Measurements from ENCODE around the gene MRPL14. TPM values are rescaled to one million over a fixed set of nuclear protein-coding genes. Genes with fewer than 3 reads are reported as not detected.
A peak's percentile ranks its signal among the peaks of the same experiment; 100 is the strongest.

MRPL14 gene
- total and polyA plus RNA-seq, 3 donors from 2014 or later: 47.6 to 86.5 (median 53.5) TPM

DNA sequence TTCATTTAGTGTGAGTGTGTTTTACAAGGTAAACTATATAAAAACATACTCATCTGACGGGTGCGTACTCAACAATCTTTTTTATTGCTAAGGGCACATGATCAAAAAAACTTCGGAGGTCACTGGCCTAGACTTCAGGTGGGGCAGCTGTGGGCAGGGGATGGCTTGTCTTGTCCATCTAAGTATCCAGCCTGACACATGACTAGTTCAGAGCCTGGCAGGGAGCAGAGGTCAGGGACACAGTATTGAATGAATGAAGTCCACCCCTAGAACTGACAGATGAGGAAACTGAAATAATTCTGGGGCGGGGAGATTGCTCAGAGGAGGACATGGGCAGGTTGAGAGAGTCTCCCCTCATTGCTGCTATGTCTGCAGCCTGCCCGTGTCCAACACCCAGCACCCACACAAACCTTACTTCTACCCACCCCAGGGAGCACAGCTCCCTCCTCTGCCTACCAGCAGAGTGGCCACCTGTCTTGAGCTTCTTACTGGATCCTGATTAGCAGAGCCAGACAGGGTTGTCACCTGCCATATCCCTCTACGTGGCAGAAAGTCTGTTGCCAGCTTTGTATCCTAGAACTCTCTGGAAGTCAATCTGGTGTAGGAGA lies 48.9 kb downstream of the MRPL14 start:
- no peak overlapping the region for H3K4me3 ChIP-seq
- peaks cover 23% of the 10 kb centered on the region for H3K4me1 ChIP-seq
- H3K9me3 ChIP-seq: no peaks in the 10 kb centered on the region
- H3K36me3 ChIP-seq (ENCODE audit: low read depth, missing control alignments): no peaks in the 10 kb centered on the region
- H3K27ac ChIP-seq: no peak overlapping the region
- DNase-seq: no peak
- H3K27me3 ChIP-seq: no peaks in the 10 kb centered on the region
- intact Hi-C loops (cut with DNase I; ENCODE audit: low total_unique reads): loop anchor here (10.0 kb wide), 1 partner anchor 414 kb away; no protein-coding TSS in a partner anchor
- whole genome bisulfite sequencing, 2 donors: 97 to 98% methylated on average over 6 of the region's 6 CpGs
- no peak for TF ChIP-seq POLR2A (IDR thresholded peaks at IDR 0.05)
- TF ChIP-seq, protein P1, sequence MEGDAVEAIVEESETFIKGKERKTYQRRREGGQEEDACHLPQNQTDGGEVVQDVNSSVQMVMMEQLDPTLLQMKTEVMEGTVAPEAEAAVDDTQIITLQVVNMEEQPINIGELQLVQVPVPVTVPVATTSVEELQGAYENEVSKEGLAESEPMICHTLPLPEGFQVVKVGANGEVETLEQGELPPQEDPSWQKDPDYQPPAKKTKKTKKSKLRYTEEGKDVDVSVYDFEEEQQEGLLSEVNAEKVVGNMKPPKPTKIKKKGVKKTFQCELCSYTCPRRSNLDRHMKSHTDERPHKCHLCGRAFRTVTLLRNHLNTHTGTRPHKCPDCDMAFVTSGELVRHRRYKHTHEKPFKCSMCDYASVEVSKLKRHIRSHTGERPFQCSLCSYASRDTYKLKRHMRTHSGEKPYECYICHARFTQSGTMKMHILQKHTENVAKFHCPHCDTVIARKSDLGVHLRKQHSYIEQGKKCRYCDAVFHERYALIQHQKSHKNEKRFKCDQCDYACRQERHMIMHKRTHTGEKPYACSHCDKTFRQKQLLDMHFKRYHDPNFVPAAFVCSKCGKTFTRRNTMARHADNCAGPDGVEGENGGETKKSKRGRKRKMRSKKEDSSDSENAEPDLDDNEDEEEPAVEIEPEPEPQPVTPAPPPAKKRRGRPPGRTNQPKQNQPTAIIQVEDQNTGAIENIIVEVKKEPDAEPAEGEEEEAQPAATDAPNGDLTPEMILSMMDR (IDR thresholded peaks at IDR 0.05): no peak

DNA sequence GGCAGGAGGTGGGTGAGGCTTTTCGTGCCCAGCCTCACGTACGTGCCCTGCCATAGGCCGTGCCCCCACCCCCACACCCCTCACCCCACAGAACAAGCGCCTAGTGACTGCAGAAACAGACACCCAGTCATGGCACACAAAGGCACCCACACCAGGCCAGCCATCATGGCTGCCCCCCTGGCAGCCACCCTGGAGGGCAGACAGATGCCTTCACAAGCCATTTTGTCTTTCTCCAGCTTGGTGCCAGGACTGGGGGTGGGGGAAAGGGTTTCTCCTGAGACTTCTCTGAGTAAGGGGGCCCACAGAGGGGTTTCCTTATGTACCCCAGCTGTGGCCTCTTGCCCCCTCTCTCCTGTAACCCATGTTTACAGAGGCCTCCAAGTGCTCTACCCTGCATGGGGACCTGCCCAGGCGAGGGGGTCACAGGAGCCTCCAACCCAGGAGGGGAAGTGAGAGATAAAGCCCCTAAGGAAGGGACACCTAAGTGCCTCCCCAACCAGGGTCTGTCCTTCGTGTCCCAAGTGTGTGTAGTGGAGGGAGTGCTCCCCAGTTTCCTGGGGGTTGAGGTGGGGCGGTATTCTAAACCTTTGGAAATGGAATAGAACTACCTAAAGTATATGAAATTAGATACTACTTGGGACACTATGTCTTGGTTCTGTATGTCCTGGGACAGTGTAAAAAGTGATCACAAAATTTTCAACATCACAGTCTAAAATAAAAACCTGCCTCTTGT lies 49.9 kb downstream of the MRPL14 start:
- H3K4me3 ChIP-seq: no peak overlapping the region
- intact Hi-C loops (cut with DNase I; ENCODE audit: low total_unique reads): loop anchor here (10.0 kb wide), 1 partner anchor 413 kb away; no protein-coding TSS in a partner anchor
- no peak overlapping the region for H3K27ac ChIP-seq
- no peak for DNase-seq
- no peaks in the 10 kb centered on the region for H3K27me3 ChIP-seq
- peaks cover 27% of the 10 kb centered on the region for H3K4me1 ChIP-seq
- no peaks in the 10 kb centered on the region for H3K9me3 ChIP-seq
- H3K36me3 ChIP-seq (ENCODE audit: low read depth, missing control alignments): no peaks in the 10 kb centered on the region
- 67 to 84% methylated on average over 3 to 8 of the region's 8 CpGs for WGBS, 2 donors
- TF ChIP-seq, protein P1 (IDR thresholded peaks at IDR 0.05): no peak
- TF ChIP-seq POLR2A (IDR thresholded peaks at IDR 0.05): no peak

DNA sequence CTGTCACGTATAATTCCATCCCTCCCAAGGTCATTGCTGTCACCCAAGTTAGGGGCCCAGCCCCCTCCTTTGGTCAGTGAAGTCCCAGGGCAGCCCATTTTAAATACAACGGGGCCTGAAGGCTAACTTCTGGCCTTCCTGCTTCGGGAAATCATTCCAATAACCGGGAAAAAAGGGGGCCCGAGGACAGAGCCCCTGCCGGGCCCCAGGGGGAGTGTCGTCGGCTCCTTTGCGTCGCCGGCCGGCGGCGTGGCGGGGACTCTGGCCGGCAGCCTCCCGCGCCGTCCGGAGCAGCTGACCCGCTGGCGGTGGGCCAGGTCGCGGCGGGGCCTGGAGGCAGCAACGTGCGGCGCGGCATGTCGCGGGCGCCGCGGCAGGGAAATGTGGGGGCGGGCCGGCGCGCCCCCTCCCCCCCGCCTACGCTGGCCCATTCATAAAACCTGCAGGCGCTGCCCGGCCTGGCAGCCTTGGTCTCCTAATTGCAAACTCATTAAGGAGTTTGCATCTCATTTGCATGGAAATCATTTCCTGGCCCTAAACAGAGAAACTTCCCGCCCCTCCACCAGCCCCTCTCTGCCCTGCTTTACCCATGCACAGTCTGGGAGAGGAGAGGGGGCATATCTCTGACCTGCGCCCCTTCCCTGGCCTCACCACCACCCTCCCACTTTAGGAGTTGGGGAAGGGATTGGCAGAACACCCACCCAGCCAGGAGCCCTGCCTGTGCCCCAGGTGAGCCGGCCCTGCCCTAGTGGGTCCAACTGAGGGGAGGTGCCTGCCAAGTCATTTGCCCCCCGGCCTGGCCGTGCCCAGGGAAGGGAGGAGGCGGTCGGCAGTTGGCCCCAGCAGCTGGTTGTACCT lies 50.7 kb downstream of the MRPL14 start:
- Histone ChIP-seq H3K4me3 (no peak overlapping the region), H3K27ac (no peak overlapping the region), H3K36me3 (ENCODE audit: low read depth, missing control alignments) (no peaks in the 10 kb centered on the region), H3K27me3 (no peaks in the 10 kb centered on the region), H3K9me3 (no peaks in the 10 kb centered on the region), H3K4me1 (peaks cover 27% of the 10 kb centered on the region)
- WGBS, 2 donors: 20 to 29% methylated on average over 11 to 23 of the region's 49 CpGs
- intact Hi-C loops (cut with DNase I; ENCODE audit: low total_unique reads): loop anchor here (10.0 kb wide), 1 partner anchor 412 kb away; no protein-coding TSS in a partner anchor
- TF ChIP-seq, protein P1 (IDR thresholded peaks at IDR 0.05): no peak
- no peak for TF ChIP-seq POLR2A (IDR thresholded peaks at IDR 0.05)
- peak; percentile 54 for DNase-seq

DNA sequence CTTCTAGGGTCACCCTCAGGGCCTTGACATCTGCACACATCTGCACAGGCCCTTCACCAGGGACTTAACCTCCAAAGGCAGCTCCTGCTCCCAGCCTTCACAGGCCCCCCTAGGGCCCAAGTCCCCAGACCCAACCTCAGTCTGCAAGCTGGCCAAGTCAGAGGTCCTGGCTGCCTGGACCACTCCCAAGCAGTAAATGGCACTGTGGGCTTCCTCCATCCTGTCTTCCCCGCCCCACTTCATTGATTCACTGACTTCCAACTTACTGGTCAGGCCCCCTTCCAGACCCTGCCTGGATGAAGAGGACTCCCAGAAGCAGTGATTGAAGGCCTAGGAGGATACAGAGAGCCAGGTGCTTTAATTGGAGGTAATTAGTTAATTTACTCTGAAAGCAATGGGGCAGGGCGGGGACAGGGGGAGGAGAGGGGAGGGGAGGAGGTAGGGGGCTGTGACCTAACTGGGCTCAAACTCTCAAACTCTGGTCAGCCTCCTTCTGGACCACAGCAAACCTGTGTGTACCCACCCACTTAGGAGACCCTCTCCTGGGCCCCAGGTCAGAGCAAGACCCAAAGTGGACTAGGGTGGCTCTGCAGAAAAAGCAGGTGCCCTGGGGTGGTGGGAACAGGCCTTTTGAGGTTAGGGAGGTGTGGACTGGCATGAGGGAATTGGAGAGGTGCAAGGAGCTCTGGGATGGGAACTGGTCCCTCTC lies 51.5 kb downstream of the MRPL14 start:
- no peak overlapping the region for H3K27ac ChIP-seq
- 70 to 80% methylated on average over 2 of the region's 2 CpGs for WGBS, 2 donors

More for the DNA sequence above, 51.5 kb downstream of the MRPL14 start:
- peaks cover 27% of the 10 kb centered on the region for H3K4me1 ChIP-seq
- H3K4me3 ChIP-seq: no peak overlapping the region
- TF ChIP-seq, protein P1 (IDR thresholded peaks at IDR 0.05): no peak
- no peak for DNase-seq
- no peaks in the 10 kb centered on the region for H3K27me3 ChIP-seq
- no peaks in the 10 kb centered on the region for H3K36me3 ChIP-seq (ENCODE audit: low read depth, missing control alignments)
- no peaks in the 10 kb centered on the region for H3K9me3 ChIP-seq
- intact Hi-C loops (cut with DNase I; ENCODE audit: low total_unique reads): loop anchor here (2.0 to 10.0 kb wide), 2 partner anchors 305 to 411 kb away; partner anchors contain the start of gene VEGFA

All from testis (tissue), 3 donors.